HEK293 (cell line): ENCODE data around the gene ZNF436.
A peak's percentile ranks its signal among the peaks of the same experiment; 100 is the strongest.
"Not testable (repeated sequence)": the region's sequence is repeated elsewhere in the genome, so short reads cannot be mapped to it uniquely, and the experiment has no call there.

Source experiments
- CTCF ChIA-PET: fragments of 350-600 bp; formaldehyde crosslinking; extraction: SDS; loops from one replicate; lab custom pipeline; 2021; ENCODE audit warnings: antibody characterized with exemption; lab: Yijun Ruan, JAX
- POLR2A ChIA-PET: fragments of 300-600 bp; formaldehyde crosslinking; extraction: SDS; loops from one replicate; lab custom pipeline; 2020; ENCODE audit warnings: antibody characterized with exemption, inconsistent platforms; lab: Yijun Ruan, JAX
- H3K27ac ChIP-seq: fragments of 200-500 bp; sonication (Bioruptor generic); 2 replicates; pipeline ENCODE4 v1.5.1; 2014; ENCODE audit warnings: low read depth, low read length, control low read depth, inconsistent platforms; ENCODE audit errors: extremely low read depth
- H3K36me3 ChIP-seq, 2 experiments: fragments of 200-500 bp in 1 of 2; sonication (Bioruptor generic) in 1 of 2; 1 replicate in 1 of 2; 2 replicates in 1 of 2; pipeline ENCODE4 v1.5.1; 2014 to 2017; ENCODE audit warnings: inconsistent platforms in 2 of 2, low read length in 2 of 2; ENCODE audit not compliant: control insufficient read depth in 2 of 2, insufficient read depth in 1 of 2
- H3K4me1 ChIP-seq: fragments of 200-500 bp; sonication (Bioruptor generic); 2 replicates; pipeline ENCODE4 v1.5.1; 2014; ENCODE audit warnings: mild to moderate bottlenecking, low read length, inconsistent platforms; ENCODE audit not compliant: control insufficient read depth, insufficient read depth
- H3K4me3 ChIP-seq: 2 replicates; pipeline ENCODE4 v1.5.1; 2011; ENCODE audit warnings: low read depth, mild to moderate bottlenecking, control low read depth, low read length, moderate library complexity
- H3K9me3 ChIP-seq: fragments of 200-500 bp; sonication (Bioruptor generic); 2 replicates; pipeline ENCODE4 v1.5.1; 2014; ENCODE audit warnings: low read depth, low read length, inconsistent platforms; ENCODE audit not compliant: control insufficient read depth, insufficient read depth
- GLIS1 ChIP-seq: fragments of 450-650 bp; formaldehyde crosslinking; IDR thresholded peaks from 2 replicates; pipeline ENCODE4 v1.5.1; 2016; ENCODE audit warnings: missing biosample characterization, missing genetic modification characterization
- REPIN1 ChIP-seq: fragments of 450-650 bp; formaldehyde crosslinking; IDR thresholded peaks from 2 replicates; pipeline ENCODE4 v1.5.1; 2017; ENCODE audit warnings: missing biosample characterization, missing genetic modification characterization, low read depth
- SP7 ChIP-seq: fragments of 450-650 bp; formaldehyde crosslinking; IDR thresholded peaks from 2 replicates; pipeline ENCODE4 v1.5.1; 2016; ENCODE audit warnings: missing biosample characterization, missing genetic modification characterization
- ZBTB1 ChIP-seq: fragments of 450-650 bp; formaldehyde crosslinking; IDR thresholded peaks from 2 replicates; pipeline ENCODE4 v1.5.1; 2016; ENCODE audit warnings: missing biosample characterization, missing genetic modification characterization
- ZNF184 ChIP-seq: fragments of 450-650 bp; IDR thresholded peaks from 2 replicates; pipeline ENCODE4 v1.5.1; 2018; ENCODE audit warnings: missing biosample characterization, mild to moderate bottlenecking, missing genetic modification characterization
- ZNF530 ChIP-seq: fragments of 450-650 bp; formaldehyde crosslinking; IDR thresholded peaks from 2 replicates; pipeline ENCODE4 v1.5.1; 2016; ENCODE audit warnings: low read depth, missing biosample characterization, missing genetic modification characterization
- ZNF549 ChIP-seq: fragments of 450-650 bp; IDR thresholded peaks from 2 replicates; pipeline ENCODE4 v1.5.1; 2018; ENCODE audit warnings: missing biosample characterization, missing genetic modification characterization, mild to moderate bottlenecking, inconsistent platforms, moderate library complexity
- ZNF600 ChIP-seq: fragments of 450-650 bp; formaldehyde crosslinking; IDR thresholded peaks from 2 replicates; pipeline ENCODE4 v1.5.1; 2016; ENCODE audit warnings: missing biosample characterization, missing genetic modification characterization
- ZNF629 ChIP-seq: fragments of 450-650 bp; formaldehyde crosslinking; IDR thresholded peaks from 2 replicates; pipeline ENCODE4 v1.5.1; 2017; ENCODE audit warnings: missing biosample characterization, missing genetic modification characterization
- TF ChIP-seq, protein P1 (sequence below): fragments of 450-650 bp; IDR thresholded peaks from 2 replicates; pipeline ENCODE4 v1.5.1; 2018; ENCODE audit warnings: missing biosample characterization, missing genetic modification characterization

ZNF436 gene

GRCh38 chr1:23383577-23384311 lies 14.1 kb upstream of the ZNF436 start:
- ChIA-PET CTCF (interaction anchor here (0.6 kb wide), 1 partner anchor 21 kb away, joined by 3 read pairs; no protein-coding TSS in a partner anchor), POLR2A (no interaction called here)
- Histone ChIP-seq H3K27ac (no peak overlapping the region), H3K36me3 (no peaks in the 10 kb centered on the region), H3K4me1 (no peaks in the 10 kb centered on the region), H3K9me3 (no peaks in the 10 kb centered on the region), H3K4me3 (no peak overlapping the region)
- TF ChIP-seq ZNF184 (tag by site-specific recombination) (no peak), REPIN1 (tag by site-specific recombination) (no peak)

GRCh38 chr1:23381233-23381885 lies 11.7 kb upstream of the ZNF436 start:
- no peaks in the 10 kb centered on the region for H3K36me3 ChIP-seq
- 0 out of 2 replicates have a peak, but pooled peaks cover 2% of the 10 kb centered on the region for H3K4me1 ChIP-seq
- H3K4me3 ChIP-seq: no peak overlapping the region
- ChIA-PET POLR2A (interaction anchor here (0.9 kb wide), 1 partner anchor 147 kb away, joined by 4 read pairs; no protein-coding TSS in a partner anchor), CTCF (interaction anchor here (2.1 kb wide), 1 partner anchor 22 kb away, joined by 8 read pairs; no protein-coding TSS in a partner anchor)
- no peak overlapping the region for H3K27ac ChIP-seq
- TF ChIP-seq ZBTB1 (tag by site-specific recombination) (no peak), ZNF629 (no peak), ZNF549 (tag by site-specific recombination) (no peak), ZNF530 (tag by site-specific recombination) (no peak)
- H3K9me3 ChIP-seq: no peaks in the 10 kb centered on the region

- POLR2A ChIA-PET: no interaction called here
- Histone ChIP-seq H3K27ac (no peak overlapping the region), H3K36me3 (no peaks in the 10 kb centered on the region), H3K4me1 (0 out of 2 replicates have a peak, but pooled peaks cover 2% of the 10 kb centered on the region), H3K9me3 (no peaks in the 10 kb centered on the region), H3K4me3 (no peak overlapping the region)
- 0 out of 2 replicates have a peak, but pooled peaks have one; percentile 38 for TF ChIP-seq ZNF600 (tag by site-specific recombination)
- TF ChIP-seq, protein P1, sequence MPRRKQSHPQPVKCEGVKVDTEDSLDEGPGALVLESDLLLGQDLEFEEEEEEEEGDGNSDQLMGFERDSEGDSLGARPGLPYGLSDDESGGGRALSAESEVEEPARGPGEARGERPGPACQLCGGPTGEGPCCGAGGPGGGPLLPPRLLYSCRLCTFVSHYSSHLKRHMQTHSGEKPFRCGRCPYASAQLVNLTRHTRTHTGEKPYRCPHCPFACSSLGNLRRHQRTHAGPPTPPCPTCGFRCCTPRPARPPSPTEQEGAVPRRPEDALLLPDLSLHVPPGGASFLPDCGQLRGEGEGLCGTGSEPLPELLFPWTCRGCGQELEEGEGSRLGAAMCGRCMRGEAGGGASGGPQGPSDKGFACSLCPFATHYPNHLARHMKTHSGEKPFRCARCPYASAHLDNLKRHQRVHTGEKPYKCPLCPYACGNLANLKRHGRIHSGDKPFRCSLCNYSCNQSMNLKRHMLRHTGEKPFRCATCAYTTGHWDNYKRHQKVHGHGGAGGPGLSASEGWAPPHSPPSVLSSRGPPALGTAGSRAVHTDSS (tag by site-specific recombination): no peak
- CTCF ChIA-PET: interaction anchor here (2.1 kb wide), 1 partner anchor 23 kb away, joined by 8 read pairs; no protein-coding TSS in a partner anchor
These were observed 11.1 kb upstream of the ZNF436 start for GRCh38 chr1:23380719-23381118.

- TF ChIP-seq GLIS1: 0 out of 2 replicates have a peak, but pooled peaks have one; percentile 10
- TF ChIP-seq SP7 (tag by site-specific recombination): peak; percentile 54; the same call in 1 of the 2 replicates
- POLR2A ChIA-PET, H3K4me3 ChIP-seq, H3K4me1 ChIP-seq, H3K9me3 ChIP-seq, CTCF ChIA-PET, H3K27ac ChIP-seq, H3K36me3 ChIP-seq: not testable (repeated sequence)
These were observed 10.6 kb upstream of the ZNF436 start for GRCh38 chr1:23380236-23380635.
